ENCODE results near the gene BTBD9. TPM values are rescaled to one million over a fixed set of nuclear protein-coding genes. Genes with fewer than 3 reads are reported as not detected.

Gene BTBD9
- total and polyA plus RNA-seq, 9 of the 15 experiments (the other 6 are each of a cell fraction or from before 2014, with no cell fraction given) = 0.08 to 1.6 (median 0.58) TPM

GRCh38 chr6:38477680-38478260, 162.0 kb downstream of the BTBD9 start:
- CTCF ChIA-PET (ENCODE audit: low intra/inter-chr PET ratio) = interaction anchor here (0.5 kb wide), 1 partner anchor 1862 kb away, joined by 5 read pairs; no protein-coding TSS in a partner anchor
- no peak for FAIRE-seq
- in situ Hi-C loops (cut with MboI) = loop anchor here (25.0 kb wide), 3 partner anchors 765 to 1465 kb away; partner anchors contain the start of genes FGD2 and RNF8

GRCh38 chr6:38476888-38477287, 162.8 kb downstream of the BTBD9 start:
- H3K4me3 ChIP-seq = no peak overlapping the region
- H2AFZ ChIP-seq (ENCODE audit: low read depth, low read length) = no peak overlapping the region
- ChIA-PET POLR2A (no interaction called here), CTCF (ENCODE audit: low intra/inter-chr PET ratio) (no interaction called here)
- 0 out of 2 replicates have a peak, but pooled peaks cover 2% of the 10 kb centered on the region for H3K9me3 ChIP-seq (replicated peaks; ENCODE audit: control insufficient read depth, insufficient read depth, low read depth, low read length)
- no peaks in the 10 kb centered on the region for H3K36me3 ChIP-seq (ENCODE audit: control insufficient read depth, insufficient read depth, low read length)
- ATAC-seq = no peak
- no peaks in the 10 kb centered on the region; the same call in 1 of the 2 replicates for H4K20me1 ChIP-seq (replicated peaks; ENCODE audit: control insufficient read depth, insufficient read depth, low read length)
- no peaks in the 10 kb centered on the region for H3K79me2 ChIP-seq (ENCODE audit: control insufficient read depth, insufficient read depth, low read length)
- 0% methylated on average over 1 of the region's 1 CpG for WGBS (ENCODE audit: insufficient coverage, low coverage, missing lambda C conversion rate)
- H3K27ac ChIP-seq (ENCODE audit: extremely low read depth, low read depth, low read length) = no peak overlapping the region
- BruUV-seq (replicated peaks) = no TSS peak
- H3K9ac ChIP-seq (ENCODE audit: insufficient read depth in 1 of 2, low read depth in 2 of 2, low read length in 2 of 2) = no peak overlapping the region
- intact Hi-C loops (cut with micrococcal nuclease) = no loop called here
- no peaks in the 10 kb centered on the region for H3K4me1 ChIP-seq (replicated peaks in 1 of 2; ENCODE audit: control insufficient read depth in 2 of 2, insufficient read depth in 2 of 2, low read length in 2 of 2)
- peaks cover 4 to 18% of the 10 kb centered on the region in 2 experiments; a peak in 3 of 5 replicates for H3K27me3 ChIP-seq (ENCODE audit: control insufficient read depth in 2 of 2, insufficient read depth in 2 of 2, low read length in 2 of 2)
- in situ Hi-C loops (cut with MboI) = loop anchor here (25.0 kb wide), 3 partner anchors 765 to 1465 kb away; partner anchors contain the start of genes FGD2 and RNF8
- no peak for DNase-seq (ENCODE audit: extremely low read depth in 1 of 4, low spot score in 3 of 4)
- H3K9me1 ChIP-seq (ENCODE audit: control insufficient read depth, insufficient read depth, low read length) = no peaks in the 10 kb centered on the region
- FAIRE-seq = no peak
- H3K4me2 ChIP-seq (ENCODE audit: insufficient read depth, low read length) = no peak overlapping the region
- TF ChIP-seq SMAD3 (CRISPR knock-in tag; conservative IDR thresholded peaks at IDR 0.05) (no peak), ZNF609 (CRISPR knock-in tag; IDR thresholded peaks at IDR 0.05; ENCODE audit: borderline replicate concordance) (no peak)

More at GRCh38 chr6:38477680-38478260, 162.0 kb downstream of the BTBD9 start:
- intact Hi-C loops (cut with micrococcal nuclease) = no loop called here
- Histone ChIP-seq H4K20me1 (replicated peaks; ENCODE audit: control insufficient read depth, insufficient read depth, low read length) (no peaks in the 10 kb centered on the region; the same call in 1 of the 2 replicates), H3K4me3 (no peak overlapping the region), H3K27me3 (ENCODE audit: control insufficient read depth in 2 of 2, insufficient read depth in 2 of 2, low read length in 2 of 2) (peaks cover 4 to 18% of the 10 kb centered on the region in 2 experiments; a peak in 3 of 5 replicates), H3K9me3 (replicated peaks; ENCODE audit: control insufficient read depth, insufficient read depth, low read depth, low read length) (0 out of 2 replicates have a peak, but pooled peaks cover 2% of the 10 kb centered on the region), H3K27ac (ENCODE audit: extremely low read depth, low read depth, low read length) (no peak overlapping the region), H3K36me3 (ENCODE audit: control insufficient read depth, insufficient read depth, low read length) (no peaks in the 10 kb centered on the region), H3K4me1 (replicated peaks in 1 of 2; ENCODE audit: control insufficient read depth in 2 of 2, insufficient read depth in 2 of 2, low read length in 2 of 2) (no peaks in the 10 kb centered on the region), H2AFZ (ENCODE audit: low read depth, low read length) (no peak overlapping the region), H3K9me1 (ENCODE audit: control insufficient read depth, insufficient read depth, low read length) (no peaks in the 10 kb centered on the region), H3K9ac (ENCODE audit: insufficient read depth in 1 of 2, low read depth in 2 of 2, low read length in 2 of 2) (no peak overlapping the region), H3K4me2 (ENCODE audit: insufficient read depth, low read length) (no peak overlapping the region), H3K79me2 (ENCODE audit: control insufficient read depth, insufficient read depth, low read length) (no peaks in the 10 kb centered on the region)
- under 1% methylated on average over 9 of the region's 9 CpGs for WGBS (ENCODE audit: insufficient coverage, low coverage, missing lambda C conversion rate)
- POLR2A ChIA-PET = no interaction called here
- DNase-seq (ENCODE audit: extremely low read depth in 1 of 4, low spot score in 3 of 4) = no peak
- no peak for ATAC-seq
- BruUV-seq (replicated peaks) = no TSS peak
- TF ChIP-seq ETV6 (IDR thresholded peaks at IDR 0.05; ENCODE audit: borderline replicate concordance in 1 of 2, low read depth in 2 of 2, low read length in 1 of 2) (no peak), ETV6 (CRISPR knock-in tag; IDR thresholded peaks at IDR 0.05; ENCODE audit: borderline replicate concordance) (no peak), CHD1 (IDR thresholded peaks at IDR 0.05; ENCODE audit: low read length) (no peak), ZNF584 (CRISPR knock-in tag; IDR thresholded peaks at IDR 0.05; ENCODE audit: low read depth) (no peak), HCFC1 (IDR thresholded peaks at IDR 0.05; ENCODE audit: low read depth, low read length) (no peak), HDAC1 (IDR thresholded peaks at IDR 0.05) (no peak), EP400 (IDR thresholded peaks at IDR 0.05) (no peak), STAT5A (IDR thresholded peaks at IDR 0.05; ENCODE audit: borderline replicate concordance, low read length) (no peak), DPF2 (IDR thresholded peaks at IDR 0.05) (no peak), TCFL5 (CRISPR knock-in tag; conservative IDR thresholded peaks at IDR 0.05) (no peak), BCOR (IDR thresholded peaks at IDR 0.05) (no peak), RAD21 (CRISPR knock-in tag; conservative IDR thresholded peaks at IDR 0.05 in 1 of 2, IDR thresholded peaks at IDR 0.05 in 1 of 2) (no peak)
